ENCODE results near the gene RAD51B. TPM values are rescaled to one million over a fixed set of nuclear protein-coding genes. Genes with fewer than 3 reads are reported as not detected.
A peak's percentile ranks its signal among the peaks of the same experiment; 100 is the strongest.

Gene RAD51B
- total and polyA plus RNA-seq, 8 donors: 1.8 to 30.7 (median 15.3) TPM

DNA sequence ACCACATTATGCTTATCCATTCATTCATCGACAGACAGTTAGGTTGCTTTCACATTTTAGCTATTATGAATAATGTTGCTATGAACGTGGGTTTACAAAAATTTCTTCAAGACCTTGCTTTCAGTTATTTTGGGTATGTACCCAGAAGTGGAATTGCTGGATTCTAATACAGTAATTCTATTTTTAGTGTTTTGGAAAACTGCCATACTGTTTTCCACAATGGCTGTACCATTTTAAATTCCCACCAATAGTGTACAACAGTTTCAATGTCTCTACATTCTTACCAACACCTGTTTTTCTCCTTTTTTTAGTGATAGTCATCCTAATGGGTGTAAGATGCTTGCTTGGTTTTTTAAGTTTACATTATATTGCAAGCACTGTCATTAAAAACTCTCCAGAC, 825.8 kb downstream of the RAD51B start:
- no peaks in the 10 kb centered on the region for H3K27me3 ChIP-seq
- no peak overlapping the region for H3K27ac ChIP-seq
- H3K4me1 ChIP-seq: peaks cover 0 to 3% (median 2%) of the 10 kb centered on the region in 4 donors
- 75 to 94% (median 78%) methylated on average over 2 of the region's 2 CpGs for WGBS, 5 donors
- no peak overlapping the region for H3K4me3 ChIP-seq
- H3K36me3 ChIP-seq: no peaks in the 10 kb centered on the region
- H3K9me3 ChIP-seq: peaks cover 0 to 14% (median 6%) of the 10 kb centered on the region in 4 donors
- DNase-seq: no peak
- intact Hi-C loops (cut with DNase I; ENCODE audit: low total_unique reads): no loop called here
- TF ChIP-seq, protein P1, sequence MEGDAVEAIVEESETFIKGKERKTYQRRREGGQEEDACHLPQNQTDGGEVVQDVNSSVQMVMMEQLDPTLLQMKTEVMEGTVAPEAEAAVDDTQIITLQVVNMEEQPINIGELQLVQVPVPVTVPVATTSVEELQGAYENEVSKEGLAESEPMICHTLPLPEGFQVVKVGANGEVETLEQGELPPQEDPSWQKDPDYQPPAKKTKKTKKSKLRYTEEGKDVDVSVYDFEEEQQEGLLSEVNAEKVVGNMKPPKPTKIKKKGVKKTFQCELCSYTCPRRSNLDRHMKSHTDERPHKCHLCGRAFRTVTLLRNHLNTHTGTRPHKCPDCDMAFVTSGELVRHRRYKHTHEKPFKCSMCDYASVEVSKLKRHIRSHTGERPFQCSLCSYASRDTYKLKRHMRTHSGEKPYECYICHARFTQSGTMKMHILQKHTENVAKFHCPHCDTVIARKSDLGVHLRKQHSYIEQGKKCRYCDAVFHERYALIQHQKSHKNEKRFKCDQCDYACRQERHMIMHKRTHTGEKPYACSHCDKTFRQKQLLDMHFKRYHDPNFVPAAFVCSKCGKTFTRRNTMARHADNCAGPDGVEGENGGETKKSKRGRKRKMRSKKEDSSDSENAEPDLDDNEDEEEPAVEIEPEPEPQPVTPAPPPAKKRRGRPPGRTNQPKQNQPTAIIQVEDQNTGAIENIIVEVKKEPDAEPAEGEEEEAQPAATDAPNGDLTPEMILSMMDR (IDR thresholded peaks at IDR 0.05): no peak
- TF ChIP-seq EP300 (IDR thresholded peaks at IDR 0.05) (no peak), POLR2AphosphoS5 (IDR thresholded peaks at IDR 0.05) (no peak)

DNA sequence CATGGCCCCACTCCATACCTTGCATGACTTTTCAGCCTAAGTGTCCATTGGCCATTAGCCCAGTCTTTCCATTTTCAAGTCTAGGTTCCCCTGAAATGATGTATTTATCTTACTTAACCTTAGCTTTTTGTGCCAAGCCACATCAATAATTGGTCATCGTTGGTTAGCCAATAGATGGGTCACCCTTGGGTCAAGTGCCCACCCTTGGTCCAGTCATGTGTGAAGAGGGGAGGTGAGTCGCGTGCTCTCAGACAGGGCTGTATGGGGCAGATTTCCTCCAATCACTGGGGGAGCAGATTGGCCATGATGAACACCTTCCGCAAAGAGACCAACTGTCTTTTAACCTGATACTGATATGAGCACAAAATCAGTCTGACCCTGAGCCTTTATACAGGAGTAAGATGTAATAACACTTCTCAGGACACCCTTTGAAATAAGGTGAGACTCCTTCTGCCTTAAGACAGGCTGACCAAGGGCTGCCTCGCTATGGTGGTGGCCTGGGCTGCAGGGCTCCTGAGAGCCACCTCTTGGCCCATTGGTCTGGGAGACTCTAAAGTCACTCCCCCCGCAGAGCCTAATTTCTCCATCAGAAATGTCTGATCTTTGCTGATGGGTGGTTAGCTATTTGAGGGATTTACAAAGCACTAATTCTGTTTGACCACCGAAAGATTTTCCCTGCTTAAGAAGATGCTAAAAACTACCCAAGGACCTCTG, 830.1 kb downstream of the RAD51B start:
- Histone ChIP-seq H3K4me3 (no peak overlapping the region), H3K4me1 (peaks cover 7 to 33% (median 21%) of the 10 kb centered on the region in 4 donors), H3K9me3 (no peaks in the 10 kb centered on the region), H3K36me3 (no peaks in the 10 kb centered on the region), H3K27me3 (no peaks in the 10 kb centered on the region), H3K27ac (peak overlapping the region in 4 of 5 donors; percentile 24 to 91 (median 82))
- intact Hi-C loops (cut with DNase I; ENCODE audit: low total_unique reads): no loop called here
- 78 to 95% (median 84%) methylated on average over 7 of the region's 7 CpGs for WGBS, 5 donors
- no peak for TF ChIP-seq POLR2AphosphoS5 (IDR thresholded peaks at IDR 0.05)
- TF ChIP-seq, protein P1 (IDR thresholded peaks at IDR 0.05): no peak
- TF ChIP-seq EP300 (IDR thresholded peaks at IDR 0.05): no peak
- no peak for DNase-seq

DNA sequence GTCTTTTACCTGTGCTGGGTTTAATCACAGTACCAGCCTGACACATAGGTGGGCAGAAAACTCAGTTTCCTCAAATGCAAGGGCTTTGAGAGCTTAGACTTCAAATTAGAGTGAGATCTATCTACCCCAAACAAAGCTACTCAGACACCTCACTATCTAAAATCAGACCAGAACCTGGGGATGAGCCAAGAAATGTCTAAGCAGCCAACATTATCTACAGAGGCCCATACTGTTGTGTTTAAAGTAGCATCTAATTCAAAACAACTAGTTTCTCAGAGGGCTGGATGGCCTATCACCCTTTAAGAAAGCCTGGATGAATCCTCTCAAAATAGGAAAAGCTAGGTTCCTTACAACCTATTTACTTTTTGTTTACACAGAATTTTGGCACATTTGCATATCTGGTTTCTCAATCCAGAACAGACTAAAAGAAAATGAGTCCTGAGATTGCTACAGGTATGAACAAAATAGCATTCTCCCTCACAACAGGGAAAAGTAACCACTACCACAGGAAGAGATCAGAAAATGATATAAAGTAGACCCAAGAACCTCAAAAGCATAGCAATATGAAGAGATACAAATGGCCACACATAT, 830.9 kb downstream of the RAD51B start:
- Histone ChIP-seq H3K27ac (peak overlapping the region in 4 of 5 donors; percentile 77 to 91 (median 82)), H3K36me3 (no peaks in the 10 kb centered on the region), H3K4me3 (no peak overlapping the region), H3K4me1 (peaks cover 15 to 42% (median 29%) of the 10 kb centered on the region in 4 donors), H3K9me3 (no peaks in the 10 kb centered on the region), H3K27me3 (no peaks in the 10 kb centered on the region)
- intact Hi-C loops (cut with DNase I; ENCODE audit: low total_unique reads): no loop called here
- TF ChIP-seq, protein P1 (IDR thresholded peaks at IDR 0.05): no peak
- TF ChIP-seq POLR2A (IDR thresholded peaks at IDR 0.05) (no peak), POLR2AphosphoS5 (IDR thresholded peaks at IDR 0.05) (no peak), EP300 (IDR thresholded peaks at IDR 0.05) (no peak)
- no peak for DNase-seq

DNA sequence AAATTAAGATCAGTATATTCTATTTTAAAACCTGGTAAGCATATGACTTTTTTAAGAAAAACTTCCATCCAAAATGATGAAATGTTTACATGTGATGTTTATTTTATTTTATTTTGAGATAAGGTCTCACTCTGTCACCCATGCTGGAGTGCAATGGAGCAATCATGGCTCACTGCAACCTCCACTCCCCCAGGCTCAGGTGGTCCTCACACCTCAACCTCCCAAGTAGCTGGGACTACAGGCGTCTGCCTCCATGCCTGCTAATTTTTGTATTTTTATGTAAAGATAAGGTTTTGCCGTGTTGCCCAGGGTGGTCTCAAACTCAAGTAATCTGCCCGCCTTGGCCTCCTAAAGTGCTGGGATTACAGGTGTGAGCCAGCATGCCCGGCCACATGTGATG, 831.5 kb downstream of the RAD51B start:
- Histone ChIP-seq H3K9me3 (no peaks in the 10 kb centered on the region), H3K27ac (peak overlapping the region; percentile 33 to 91 (median 78)), H3K36me3 (no peaks in the 10 kb centered on the region), H3K4me1 (peaks cover 20 to 48% (median 32%) of the 10 kb centered on the region in 4 donors), H3K4me3 (no peak overlapping the region), H3K27me3 (no peaks in the 10 kb centered on the region)
- TF ChIP-seq, protein P1 (IDR thresholded peaks at IDR 0.05): no peak
- no peak for TF ChIP-seq POLR2AphosphoS5 (IDR thresholded peaks at IDR 0.05)
- no peak for TF ChIP-seq POLR2A (IDR thresholded peaks at IDR 0.05)
- TF ChIP-seq EP300 (IDR thresholded peaks at IDR 0.05): no peak
- WGBS, 5 donors: 83 to 92% (median 89%) methylated on average over 3 to 4 of the region's 4 CpGs
- intact Hi-C loops (cut with DNase I; ENCODE audit: low total_unique reads): no loop called here
- DNase-seq: no peak
